GM20000 (cell line): Measurements from ENCODE around the gene INPPL1.
A peak's percentile ranks its signal among the peaks of the same experiment; 100 is the strongest.

Source experiments
- DNase-seq: peaks from one replicate; pipeline ENCODE4 v3.0.0; 2012; ENCODE audit warnings: low spot score
- CTCF ChIP-seq: IDR thresholded peaks from 2 replicates; pipeline ENCODE4 v1.5.1; 2012; ENCODE audit warnings: mild to moderate bottlenecking, control low read depth; ENCODE audit errors: extremely low read depth, missing control alignments

Gene INPPL1

GRCh38 chr11:72231396-72232259 is 7.1 kb downstream of the INPPL1 start:
- peak; percentile 4 for DNase-seq
- TF ChIP-seq CTCF = no peak

- no peak for TF ChIP-seq CTCF
- DNase-seq = peak; percentile 3
Observed at GRCh38 chr11:72232260-72233055, 7.9 kb downstream of the INPPL1 start.

DNA sequence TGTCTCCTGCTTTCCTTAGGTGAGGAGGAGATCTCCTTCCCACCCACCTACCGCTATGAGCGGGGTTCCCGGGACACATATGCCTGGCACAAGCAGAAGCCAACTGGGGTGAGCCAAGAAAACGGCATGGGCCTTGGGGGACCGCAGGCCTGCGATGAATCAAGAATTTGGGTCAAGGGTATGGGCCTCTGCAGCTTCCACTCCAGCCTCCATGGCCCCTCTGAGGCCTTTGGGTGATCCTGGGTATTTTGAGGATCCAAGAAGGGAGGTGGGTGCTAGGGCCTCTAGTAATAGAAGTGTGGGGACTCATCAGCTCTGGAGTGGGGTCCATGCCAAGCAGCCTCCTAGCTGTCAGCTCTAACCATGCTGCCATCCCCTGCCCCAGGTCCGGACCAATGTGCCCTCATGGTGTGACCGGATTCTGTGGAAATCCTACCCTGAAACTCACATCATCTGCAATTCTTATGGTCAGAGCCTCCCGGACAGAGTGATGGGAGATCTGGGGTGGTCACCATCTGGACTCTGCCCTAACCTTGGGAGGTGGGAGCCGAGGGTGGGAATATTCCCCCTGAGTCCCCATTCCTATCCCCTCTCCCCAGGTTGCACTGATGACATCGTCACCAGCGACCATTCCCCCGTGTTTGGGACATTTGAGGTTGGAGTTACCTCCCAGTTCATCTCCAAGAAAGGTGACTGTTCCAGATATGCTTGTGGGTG is 8.6 kb downstream of the INPPL1 start:
- no peak for TF ChIP-seq CTCF
- DNase-seq = peak; percentile 4

DNA sequence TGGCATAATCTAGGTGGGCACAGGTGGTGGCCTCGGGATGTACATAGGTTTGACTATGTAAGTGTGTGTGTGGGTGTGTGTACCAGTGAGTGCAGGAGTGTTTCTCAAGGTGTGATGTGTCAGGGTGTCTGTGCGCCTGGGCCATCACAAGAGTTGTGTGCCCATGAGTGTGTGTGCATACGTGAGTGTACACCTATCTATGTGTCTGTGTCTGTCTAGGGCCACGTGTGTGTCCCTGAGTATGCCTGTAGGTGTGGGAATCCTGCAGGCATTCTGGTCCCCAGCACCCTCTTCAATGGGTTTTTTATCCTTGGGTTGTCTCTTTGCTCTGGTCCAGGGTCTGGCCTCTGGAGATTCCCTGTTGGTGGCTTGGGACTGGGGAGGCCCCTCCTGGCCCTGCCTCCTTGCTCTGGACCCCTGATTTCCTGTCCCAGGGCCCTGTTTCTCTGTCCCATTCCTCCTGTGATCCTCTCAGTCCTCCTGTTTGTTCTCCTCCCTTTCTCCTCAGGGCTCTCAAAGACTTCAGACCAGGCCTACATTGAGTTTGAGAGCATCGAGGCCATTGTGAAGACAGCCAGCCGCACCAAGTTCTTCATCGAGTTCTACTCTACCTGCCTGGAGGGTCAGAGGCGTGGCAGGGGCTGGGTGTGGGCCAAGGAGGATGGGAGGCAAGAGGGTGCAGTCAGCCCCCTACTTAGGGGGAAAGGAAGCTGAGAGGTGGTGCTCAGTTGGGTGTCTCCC is 9.4 kb downstream of the INPPL1 start:
- no peak for TF ChIP-seq CTCF

GRCh38 chr11:72234514-72234830 is 9.9 kb downstream of the INPPL1 start:
- DNase-seq = no peak
- no peak for TF ChIP-seq CTCF

More for the DNA sequence above, 9.4 kb downstream of the INPPL1 start:
- peak; percentile 11 for DNase-seq

- DNase-seq = peak; percentile 2
- no peak for TF ChIP-seq CTCF
Observed at GRCh38 chr11:72234920-72235319, 10.4 kb downstream of the INPPL1 start.
